Sigmoid colon (tissue), 7 donors: ENCODE data around the gene NEDD8. TPM values are rescaled to one million over a fixed set of nuclear protein-coding genes. Genes with fewer than 3 reads are reported as not detected.
A peak's percentile ranks its signal among the peaks of the same experiment; 100 is the strongest.

Experiments
- DNase-seq: peaks from one replicate; pipeline ENCODE4 v3.0.0-alpha.2; 2019
- H3K27ac ChIP-seq, 4 donors: fragments of 200-600 bp; sonication (generic); one replicate each; pipeline ENCODE4 v1.5.1; 2016 to 2019; ENCODE audit warnings: mild to moderate bottlenecking in 1 of 4
- H3K27me3 ChIP-seq, 3 donors: fragments of 200-600 bp; sonication (generic); one replicate each; pipeline ENCODE4 v1.5.1; 2019; ENCODE audit warnings: mild to moderate bottlenecking in 1 of 3
- H3K36me3 ChIP-seq, 4 donors: fragments of 200-600 bp; sonication (generic); one replicate each; pipeline ENCODE4 v1.5.1; 2016 to 2019
- H3K4me1 ChIP-seq, 4 donors: fragments of 200-600 bp; sonication (generic); one replicate each; pipeline ENCODE4 v1.5.1; 2017 to 2019
- H3K4me3 ChIP-seq, 4 donors: fragments of 200-600 bp; sonication (generic); one replicate each; pipeline ENCODE4 v1.5.1; 2017 to 2019; ENCODE audit warnings: mild to moderate bottlenecking in 2 of 4, moderate library complexity in 1 of 4
- H3K9me3 ChIP-seq, 4 donors: fragments of 200-600 bp in 3 of 4; sonication (generic) in 3 of 4; one replicate each; pipeline versions ENCODE4 v1.5.1 to v1.6.1; 2013 to 2019
- CTCF ChIP-seq, 4 experiments: fragments of 450-650 bp in 3 of 4; fragments of 200-600 bp in 1 of 4; IDR thresholded peaks; one replicate each; pipeline ENCODE4 v1.5.1; 2016 to 2019; ENCODE audit warnings: antibody characterized with exemption in 4 of 4, mild to moderate bottlenecking in 3 of 4, moderate library complexity in 2 of 4
- EP300 ChIP-seq, 4 donors: sonication (generic); formaldehyde crosslinking; IDR thresholded peaks; one replicate each; pipeline ENCODE4 v1.6.1; 2017; ENCODE audit warnings: antibody characterized with exemption in 4 of 4
- POLR2A ChIP-seq, 2 donors: fragments of 450-650 bp; IDR thresholded peaks; one replicate each; pipeline ENCODE4 v1.6.1; 2016; ENCODE audit warnings: antibody characterized with exemption in 2 of 2, mild to moderate bottlenecking in 2 of 2, moderate library complexity in 2 of 2
- POLR2AphosphoS5 ChIP-seq, 4 donors: sonication (generic); formaldehyde crosslinking; IDR thresholded peaks; one replicate each; pipeline ENCODE4 v1.6.1; 2017; ENCODE audit warnings: antibody characterized with exemption in 4 of 4
- WGBS, 2 donors: extraction: QIAGEN DNeasy Blood & Tissue Kit; methylation state at CpG; one replicate each; pipeline ENCODE4 v1.1.7; 2013; 5-methylcytosine and 5-hydroxymethylcytosine counted together
- intact Hi-C: fragments of 100-400 bp; cut with DNase I; formaldehyde crosslinking; loops from one replicate; pipeline ENCODE4 v1.15.1; 2023
- polyA plus RNA-seq, 3 donors: library from polyadenylated mRNA; stranded (reverse); fragments of 200-250 nt; gene quantifications; one replicate each; pipeline ENCODE4 v1.2.3, GENCODE V29; 2013
- total RNA-seq, 4 donors: library from RNA; depleted of rRNA; stranded (reverse); fragments of >200 nt; gene quantifications; one replicate each; pipeline ENCODE4 v1.1.0, GENCODE V29; 2016
- donor health status: healthy with polysubstance abuse.
- donor health status: Bipolar disorder and iron deficiency.
- donor health status: healthy.

The NEDD8 gene
- total and polyA plus RNA-seq, 7 donors: 104 to 243 (median 204) TPM

GRCh38 chr14:24183014-24183481, 49.1 kb downstream of the NEDD8 start:
- WGBS, 2 donors: 95% methylated on average over 15 of the region's 15 CpGs
- H3K9me3 ChIP-seq: no peaks in the 10 kb centered on the region
- peaks cover 0 to 32% (median 30%) of the 10 kb centered on the region in 4 donors for H3K4me1 ChIP-seq
- DNase-seq: no peak
- intact Hi-C loops: no loop called here
- H3K36me3 ChIP-seq: peaks cover 0 to 74% (median 42%) of the 10 kb centered on the region in 4 donors
- TF ChIP-seq EP300 (IDR thresholded peaks at IDR 0.05) (no peak), POLR2A (IDR thresholded peaks at IDR 0.05) (no peak), POLR2AphosphoS5 (IDR thresholded peaks at IDR 0.05) (no peak), CTCF (IDR thresholded peaks at IDR 0.05) (no peak)
- no peak overlapping the region for H3K27ac ChIP-seq
- H3K27me3 ChIP-seq: no peaks in the 10 kb centered on the region
- H3K4me3 ChIP-seq: no peak overlapping the region

GRCh38 chr14:24182110-24182882, 49.9 kb downstream of the NEDD8 start:
- TF ChIP-seq POLR2AphosphoS5 (IDR thresholded peaks at IDR 0.05): no peak
- TF ChIP-seq EP300 (IDR thresholded peaks at IDR 0.05): no peak
- TF ChIP-seq CTCF (IDR thresholded peaks at IDR 0.05): no peak
- no peak for TF ChIP-seq POLR2A (IDR thresholded peaks at IDR 0.05)
- H3K27ac ChIP-seq: peak overlapping the region in 2 of 4 donors; percentile 88 to 93
- intact Hi-C loops: no loop called here

GRCh38 chr14:24181371-24182077, 50.6 kb downstream of the NEDD8 start:
- H3K4me3 ChIP-seq: no peak overlapping the region
- TF ChIP-seq EP300 (IDR thresholded peaks at IDR 0.05): no peak
- TF ChIP-seq POLR2A (IDR thresholded peaks at IDR 0.05): no peak
- no peak for TF ChIP-seq POLR2AphosphoS5 (IDR thresholded peaks at IDR 0.05)
- no peak for TF ChIP-seq CTCF (IDR thresholded peaks at IDR 0.05)
- intact Hi-C loops: no loop called here
- DNase-seq: no peak
- 90 to 92% methylated on average over 19 of the region's 19 CpGs for WGBS, 2 donors
- H3K27ac ChIP-seq: peak overlapping the region in 3 of 4 donors; percentile 9 to 93 (median 88)
- peaks cover 4 to 80% (median 36%) of the 10 kb centered on the region in 4 donors for H3K36me3 ChIP-seq
- H3K4me1 ChIP-seq: peaks cover 0 to 20% (median 19%) of the 10 kb centered on the region in 4 donors
- no peaks in the 10 kb centered on the region for H3K27me3 ChIP-seq
- no peaks in the 10 kb centered on the region for H3K9me3 ChIP-seq

More at GRCh38 chr14:24182110-24182882, 49.9 kb downstream of the NEDD8 start:
- DNase-seq: no peak
- WGBS, 2 donors: 91 to 92% methylated on average over 14 of the region's 14 CpGs
- peaks cover 0 to 25% (median 22%) of the 10 kb centered on the region in 4 donors for H3K4me1 ChIP-seq
- peaks cover 0 to 80% (median 42%) of the 10 kb centered on the region in 4 donors for H3K36me3 ChIP-seq
- no peak overlapping the region for H3K4me3 ChIP-seq
- no peaks in the 10 kb centered on the region for H3K27me3 ChIP-seq
- no peaks in the 10 kb centered on the region for H3K9me3 ChIP-seq

GRCh38 chr14:24179961-24180796, 52.0 kb downstream of the NEDD8 start:
- intact Hi-C loops: no loop called here
- 71 to 80% methylated on average over 18 of the region's 18 CpGs for WGBS, 2 donors
- Histone ChIP-seq H3K27ac (peak overlapping the region; percentile 64 to 93 (median 87)), H3K4me1 (peaks cover 0 to 20% (median 19%) of the 10 kb centered on the region in 4 donors), H3K4me3 (no peak overlapping the region), H3K9me3 (no peaks in the 10 kb centered on the region), H3K27me3 (no peaks in the 10 kb centered on the region), H3K36me3 (peaks cover 6 to 67% (median 29%) of the 10 kb centered on the region in 4 donors)
- peak in 2 of 4 donors; percentile 45 to 69 for TF ChIP-seq POLR2AphosphoS5 (IDR thresholded peaks at IDR 0.05)
- TF ChIP-seq POLR2A (IDR thresholded peaks at IDR 0.05): no peak
- TF ChIP-seq EP300 (IDR thresholded peaks at IDR 0.05): peak in 1 of 4 donors; percentile 32
- no peak for TF ChIP-seq CTCF (IDR thresholded peaks at IDR 0.05)
- DNase-seq: no peak
